Measurements from ENCODE around the gene SLC44A5.

SLC44A5 gene

DNA sequence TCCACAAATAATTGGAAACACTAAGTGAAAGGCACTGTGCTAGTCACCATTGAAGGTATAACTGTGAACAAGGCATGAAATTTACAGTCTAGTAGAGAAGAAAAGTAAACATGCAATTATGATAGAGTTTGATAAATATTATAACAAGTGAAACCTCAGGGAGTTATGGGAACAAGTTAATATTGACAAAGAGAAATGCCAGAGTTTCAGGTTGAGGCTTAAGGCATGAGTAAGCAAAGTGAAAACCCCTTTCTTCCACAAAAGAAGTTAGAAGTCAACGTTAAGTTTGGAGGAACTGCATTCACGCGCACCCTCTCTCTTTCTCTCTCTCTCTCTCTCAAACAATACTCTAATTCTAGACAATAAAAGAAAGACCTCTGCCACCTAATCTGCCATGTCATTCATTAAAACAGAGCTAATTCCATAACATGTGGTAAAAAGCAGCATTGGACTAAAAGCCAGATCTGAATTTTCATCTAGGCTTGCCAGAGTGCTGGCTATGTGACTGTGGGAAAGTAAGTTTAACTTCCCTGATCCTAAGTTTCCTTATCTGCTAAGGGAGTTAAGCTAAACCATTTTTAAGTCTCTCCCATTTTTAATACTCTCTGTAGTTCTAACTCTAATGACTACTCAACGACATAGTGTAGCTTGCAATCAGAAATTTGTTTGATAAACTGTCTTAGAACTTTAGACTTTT lies 22.0 kb downstream of the SLC44A5 start:
- DNase-seq (ENCODE audit: low spot score) = no peak

- no peak for DNase-seq (ENCODE audit: low spot score)
Measured at GRCh38 chr1:75587692-75588091, 23.2 kb downstream of the SLC44A5 start.

DNA sequence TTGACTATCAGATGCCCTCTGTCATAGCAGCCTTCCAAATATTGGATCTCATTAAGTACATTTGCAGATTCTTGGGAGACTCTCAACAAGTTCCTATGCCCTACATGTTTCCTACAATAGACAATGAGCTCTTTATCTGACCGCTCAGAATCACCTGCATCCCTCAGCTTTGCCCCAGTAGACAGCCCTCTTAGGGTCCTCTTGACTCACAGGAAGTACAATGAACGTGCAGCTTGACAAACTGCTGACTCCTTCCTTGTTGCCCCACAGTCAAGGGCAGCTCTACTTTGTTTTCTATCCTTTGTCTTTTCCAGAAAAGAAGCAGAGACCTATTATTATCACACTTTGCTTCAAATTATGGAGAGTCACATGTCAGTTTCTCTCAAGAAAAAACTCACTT lies 27.6 kb downstream of the SLC44A5 start:
- DNase-seq (ENCODE audit: low spot score) = no peak

DNA sequence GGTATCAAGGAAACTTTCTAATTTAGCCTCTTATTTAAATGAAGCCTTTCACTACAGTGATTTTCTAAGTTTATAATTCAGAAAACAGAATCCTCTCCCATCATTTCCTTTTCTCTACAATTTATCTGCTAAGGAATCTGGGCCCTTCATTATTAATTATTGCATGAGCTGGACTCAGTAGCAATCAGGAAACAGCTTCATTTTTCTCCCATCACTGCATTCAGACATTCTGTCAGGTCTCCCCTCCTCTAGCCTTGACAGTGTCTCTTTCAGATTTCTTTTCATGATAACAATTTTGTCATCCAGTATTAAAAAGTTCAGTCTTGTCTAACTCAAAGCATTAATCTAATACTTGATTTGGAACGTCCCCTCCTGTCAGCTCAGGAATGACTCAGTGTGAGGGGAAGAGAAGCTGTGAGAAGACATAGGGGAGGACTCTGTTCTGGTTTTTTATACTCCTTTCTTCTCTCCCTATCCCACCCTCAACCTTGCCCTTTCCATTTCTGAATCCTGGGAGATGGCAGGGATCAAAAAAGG lies 28.1 kb downstream of the SLC44A5 start:
- DNase-seq (ENCODE audit: low spot score) = no peak

DNA sequence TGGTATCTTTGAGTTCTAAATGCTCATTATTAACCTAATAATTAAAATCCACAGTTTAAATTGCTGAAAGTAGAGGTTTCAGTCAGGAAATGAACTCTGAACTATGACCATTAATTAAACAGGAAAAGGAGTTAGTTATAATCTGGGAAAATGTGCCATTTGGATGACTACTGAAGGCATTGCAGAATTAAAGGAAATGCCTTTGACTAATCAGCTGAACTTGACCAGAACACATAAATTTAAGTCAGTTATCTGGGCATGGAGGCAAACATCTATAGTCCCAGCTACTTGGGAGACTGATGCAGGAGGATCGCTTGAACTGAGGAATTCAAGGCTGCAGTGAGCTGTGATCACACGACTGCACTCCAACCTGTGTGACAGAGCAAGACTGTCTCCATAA lies 31.9 kb downstream of the SLC44A5 start:
- no peak for DNase-seq (ENCODE audit: low spot score)

DNA sequence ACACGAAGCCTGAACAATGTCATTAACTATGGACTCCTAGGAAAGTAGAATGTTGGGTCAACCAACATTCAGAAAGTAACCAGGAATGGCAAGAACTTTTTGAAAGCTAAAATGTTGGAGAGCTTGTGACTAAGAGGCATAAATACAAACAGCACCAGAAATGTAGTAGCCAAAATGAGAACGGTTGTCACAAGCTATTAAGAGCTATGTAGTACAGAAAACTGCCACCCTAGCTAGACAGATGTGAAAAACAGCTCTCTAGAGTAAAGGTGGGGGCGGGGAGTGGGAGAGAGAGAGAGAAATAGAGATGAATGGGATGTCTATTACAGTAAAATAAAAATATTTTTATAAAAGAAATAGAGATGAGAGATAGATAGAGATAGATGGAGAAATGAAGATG lies 35.1 kb downstream of the SLC44A5 start:
- no peak for DNase-seq (ENCODE audit: low spot score)

- DNase-seq (ENCODE audit: low spot score) = no peak
Measured at GRCh38 chr1:75567191-75567590, 43.7 kb downstream of the SLC44A5 start.

- DNase-seq (ENCODE audit: low spot score) = no peak
Measured at GRCh38 chr1:75559800-75560199, 51.1 kb downstream of the SLC44A5 start.

DNA sequence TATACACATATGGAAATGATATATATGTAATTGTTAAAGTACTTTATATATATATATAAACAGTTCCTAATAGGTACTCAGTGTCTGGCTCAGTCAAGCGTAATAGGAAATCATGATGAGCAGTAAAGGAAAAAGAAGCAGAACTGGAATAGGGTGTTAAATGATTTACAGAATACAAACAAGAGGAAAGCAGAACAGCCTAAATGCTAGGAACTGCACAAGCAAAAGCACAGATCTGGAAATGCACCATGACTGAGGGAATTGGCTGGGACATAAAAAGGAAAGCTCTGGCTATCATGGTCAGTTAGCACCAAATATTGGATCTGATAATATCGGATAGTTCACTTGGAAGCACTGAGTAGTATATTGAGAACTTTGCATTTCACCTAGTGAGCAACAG lies 51.8 kb downstream of the SLC44A5 start:
- no peak for DNase-seq (ENCODE audit: low spot score)

DNA sequence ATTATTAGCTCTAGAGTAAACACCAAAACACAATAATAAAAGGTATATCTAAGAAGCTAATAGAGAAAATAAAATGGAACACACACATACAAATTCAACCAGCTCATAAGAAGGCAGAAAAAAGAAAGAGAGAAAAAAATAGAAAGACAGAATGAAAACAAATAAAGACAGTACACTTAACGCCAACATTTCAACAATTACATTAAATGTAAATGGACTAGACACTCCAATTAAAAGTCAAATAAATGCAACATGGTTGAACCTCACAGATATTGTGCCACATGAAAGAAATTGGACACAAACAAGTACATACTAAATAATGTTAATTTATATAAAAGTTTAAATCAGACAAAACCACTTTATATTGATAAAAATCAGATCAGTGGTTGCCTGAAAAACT lies 56.0 kb downstream of the SLC44A5 start:
- DNase-seq (ENCODE audit: low spot score) = no peak

DNA sequence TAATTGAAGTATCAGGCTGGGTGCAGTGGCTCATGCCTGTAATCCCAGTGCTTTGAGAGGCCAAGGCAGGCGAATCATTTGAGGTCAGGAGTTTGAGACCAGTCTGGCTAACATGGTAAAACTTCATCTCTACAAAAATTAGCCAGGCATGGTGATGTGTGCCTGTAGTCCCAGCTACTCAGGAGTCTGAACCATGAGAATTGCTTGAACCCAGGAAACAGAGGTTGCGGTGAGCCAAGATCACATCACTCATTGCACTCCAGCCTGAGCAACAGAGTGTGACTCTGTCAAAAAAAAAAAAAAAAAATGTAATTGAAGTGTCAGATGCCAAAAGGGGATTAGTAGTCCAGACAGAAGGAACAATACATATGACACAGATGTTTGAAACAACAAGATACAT lies 56.7 kb downstream of the SLC44A5 start:
- DNase-seq (ENCODE audit: low spot score) = no peak

DNA sequence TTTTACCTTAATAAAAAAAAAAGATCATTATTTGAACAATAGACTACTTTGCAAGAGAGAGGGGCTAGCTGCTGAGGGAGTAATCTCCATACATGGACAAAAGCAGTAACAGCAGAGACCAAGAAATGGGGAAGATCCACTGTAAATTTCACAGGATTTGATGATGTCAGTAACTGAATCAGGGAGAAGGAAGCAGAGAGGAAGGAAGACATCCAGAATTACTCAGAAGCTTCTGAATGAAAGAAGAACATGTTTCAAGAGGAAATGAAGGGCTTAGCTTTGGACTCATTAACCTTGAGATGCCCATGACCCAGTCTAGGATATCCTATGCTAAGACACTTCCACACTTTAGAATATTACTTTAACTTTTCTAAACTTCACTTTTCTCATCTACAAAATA lies 60.4 kb downstream of the SLC44A5 start:
- no peak for DNase-seq (ENCODE audit: low spot score)

GRCh38 chr1:75548721-75549480 lies 62.0 kb downstream of the SLC44A5 start:
- no peak for DNase-seq (ENCODE audit: low spot score)

DNA sequence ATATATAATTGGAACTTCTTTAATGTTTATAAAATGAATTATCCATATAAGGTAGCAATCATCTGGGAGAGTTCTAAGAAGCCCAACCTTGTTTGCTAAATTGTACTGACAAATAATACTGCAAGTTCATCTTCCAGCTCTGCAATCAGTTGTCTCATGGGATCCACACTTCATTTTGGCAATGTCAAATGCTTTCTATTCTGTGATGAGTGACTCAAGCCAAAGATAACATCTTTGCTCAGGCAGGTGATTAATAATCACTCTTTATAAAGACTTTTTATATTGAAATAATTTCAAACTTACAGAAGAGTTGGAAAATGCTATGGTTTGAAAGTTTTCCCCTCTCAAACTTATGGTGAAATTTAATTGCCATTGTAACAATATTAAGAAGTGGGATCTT lies 67.2 kb downstream of the SLC44A5 start:
- no peak for DNase-seq (ENCODE audit: low spot score)

- DNase-seq (ENCODE audit: low spot score) = no peak
Measured at GRCh38 chr1:75542818-75543570, 67.9 kb downstream of the SLC44A5 start.

GRCh38 chr1:75539230-75540116 lies 71.4 kb downstream of the SLC44A5 start:
- DNase-seq (ENCODE audit: low spot score) = no peak

GRCh38 chr1:75533085-75533484 lies 77.8 kb downstream of the SLC44A5 start:
- DNase-seq (ENCODE audit: low spot score) = no peak

DNA sequence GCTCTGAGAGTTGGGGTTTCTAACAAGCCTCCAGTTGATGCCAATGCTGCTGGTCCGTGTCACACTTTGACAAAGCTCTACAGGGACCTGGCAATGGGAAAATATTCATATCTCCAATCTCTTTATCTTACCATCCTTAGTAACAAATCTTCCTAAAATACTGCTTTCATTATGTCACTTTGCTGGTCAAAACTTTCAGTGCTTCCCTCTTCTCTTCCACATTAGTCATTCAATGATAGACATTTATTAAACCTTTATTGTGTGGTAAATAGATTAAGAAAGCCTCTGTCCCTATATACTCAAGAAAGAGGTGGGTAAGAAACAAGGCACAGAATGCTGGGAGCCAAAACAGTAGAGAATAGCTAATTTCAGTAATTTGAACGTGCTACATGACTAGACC lies 79.3 kb downstream of the SLC44A5 start:
- no peak for DNase-seq (ENCODE audit: low spot score)

- no peak for DNase-seq (ENCODE audit: low spot score)
Measured at GRCh38 chr1:75529488-75529887, 81.4 kb downstream of the SLC44A5 start.

- no peak for DNase-seq (ENCODE audit: low spot score)
Measured at GRCh38 chr1:75528001-75528400, 82.9 kb downstream of the SLC44A5 start.

DNA sequence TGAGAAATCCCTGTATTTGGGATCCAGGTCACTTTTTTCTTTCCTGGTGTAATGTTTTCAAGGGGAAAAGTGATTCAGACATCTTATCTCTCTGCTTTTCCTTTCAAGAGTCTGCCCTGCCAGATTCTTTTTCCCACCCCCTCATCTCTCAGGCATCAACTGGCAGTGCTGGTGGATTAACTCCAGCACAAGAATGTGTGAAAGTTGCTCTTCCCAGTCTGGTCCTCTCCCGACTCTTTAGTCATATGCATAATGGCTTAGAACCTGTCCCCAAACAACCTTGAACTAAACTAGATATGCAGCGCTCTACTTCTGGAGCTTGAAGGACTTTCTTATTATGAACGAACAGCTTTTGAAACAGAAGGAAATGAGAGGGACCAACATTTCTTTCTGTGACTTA lies 88.5 kb downstream of the SLC44A5 start:
- DNase-seq (ENCODE audit: low spot score) = no peak

- DNase-seq (ENCODE audit: low spot score) = no peak
Measured at GRCh38 chr1:75521658-75522057, 89.3 kb downstream of the SLC44A5 start.
